Stimulated activated CD4-positive, alpha-beta T cell treated with anti-CD3 and anti-CD28 coated beads, Interleukin-15, amount 100 ng/mL, for 48 hours (primary cell): ENCODE results near the gene ADGRE1.
"Not testable (repeated sequence)": the region's sequence is repeated elsewhere in the genome, so short reads cannot be mapped to it uniquely, and the experiment has no call there.

Source experiments
- DNase-seq, 2 donors: peaks; one replicate each; pipeline ENCODE4 v3.0.0-alpha.2; 2020; ENCODE audit warnings: low read depth in 2 of 2

ADGRE1 gene

DNA sequence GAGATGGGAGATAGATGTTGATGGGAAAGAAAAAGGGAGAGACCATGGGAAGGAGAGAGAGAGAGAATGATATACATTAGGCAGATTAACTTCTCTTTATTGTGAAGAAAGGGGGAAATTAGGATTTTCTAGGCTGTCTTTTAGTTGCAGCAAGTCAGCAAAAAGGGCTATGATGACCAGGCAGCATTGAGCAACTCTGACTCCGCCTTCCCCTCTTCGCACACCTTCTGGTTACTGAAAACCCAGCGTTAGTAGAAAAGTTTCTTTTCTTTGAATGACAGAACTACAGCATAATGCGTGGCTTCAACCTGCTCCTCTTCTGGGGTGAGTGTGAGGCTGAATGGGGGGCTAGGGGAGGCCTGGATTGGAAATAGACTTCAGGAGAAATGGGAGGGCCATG is at the start of gene ADGRE1:
TSS of gene ADGRE1 (plus strand) at position 264 of the 400 bp plus-strand sequence. CDS start at position 294, 30 bp downstream.
- DNase-seq: peak in 1 of 2 donors; percentile 30

DNA sequence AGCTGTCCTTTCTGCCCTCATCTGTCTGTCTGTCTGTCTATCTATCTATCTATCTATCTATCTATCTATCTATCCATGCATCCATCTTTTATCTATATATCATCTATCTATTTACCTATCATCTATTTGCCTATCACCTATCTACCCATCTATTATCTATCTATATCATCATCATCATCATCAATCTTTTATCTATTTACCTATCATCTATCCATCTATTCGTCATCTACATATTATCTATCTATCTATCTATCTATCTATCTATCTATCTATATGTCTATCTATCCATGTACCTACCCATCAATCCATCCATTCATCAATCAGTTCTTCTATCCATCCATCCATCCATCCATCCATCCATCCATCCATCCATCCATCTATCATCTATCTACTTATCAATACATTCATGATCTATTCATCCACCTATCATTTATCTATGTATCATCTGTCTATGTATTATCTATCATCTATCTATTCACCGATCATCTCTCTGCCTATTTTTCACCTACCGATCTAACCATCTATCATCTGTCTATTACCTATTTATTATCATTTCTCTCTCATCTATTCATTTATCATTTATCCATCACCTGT is 49.2 kb upstream of the ADGRE1 start:
- DNase-seq: no peak

DNA sequence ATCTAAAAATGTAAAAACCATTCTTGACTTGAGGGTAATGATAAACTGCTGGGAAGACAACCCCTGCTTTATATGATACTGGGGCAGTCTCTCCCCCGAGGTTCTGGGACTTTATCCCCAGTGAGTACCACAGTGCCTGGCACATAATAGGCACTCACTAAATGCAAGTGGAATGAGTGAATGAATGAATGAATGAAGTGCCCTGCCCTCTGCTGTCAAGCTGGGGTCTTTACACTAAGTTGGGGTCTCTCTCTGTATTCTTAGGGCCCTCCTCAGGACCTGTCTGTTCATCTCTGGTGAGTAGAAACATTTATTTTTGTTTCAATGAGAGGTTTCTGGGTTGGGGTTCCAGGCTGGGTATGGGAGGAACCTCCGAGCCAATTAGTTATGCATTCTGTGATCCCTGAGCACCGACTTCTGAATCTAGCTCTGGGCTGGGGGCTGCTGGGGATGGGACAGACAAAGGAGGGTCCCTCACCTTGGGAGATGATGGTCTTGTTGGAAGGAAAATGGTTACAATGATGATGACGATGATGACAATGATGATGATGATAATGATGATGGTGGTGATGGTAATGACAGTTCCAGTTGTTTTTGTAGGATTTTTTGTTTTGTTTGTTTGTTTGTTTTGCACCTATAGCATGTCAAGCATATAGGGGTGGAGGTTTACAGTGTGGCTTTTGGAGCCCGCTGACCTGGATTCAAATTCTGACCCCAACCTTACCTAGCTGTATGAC is 44.3 kb upstream of the ADGRE1 start:
- DNase-seq: no peak

- no peak for DNase-seq
Observed at GRCh38 chr19:6847828-6848200, 39.6 kb upstream of the ADGRE1 start.

DNA sequence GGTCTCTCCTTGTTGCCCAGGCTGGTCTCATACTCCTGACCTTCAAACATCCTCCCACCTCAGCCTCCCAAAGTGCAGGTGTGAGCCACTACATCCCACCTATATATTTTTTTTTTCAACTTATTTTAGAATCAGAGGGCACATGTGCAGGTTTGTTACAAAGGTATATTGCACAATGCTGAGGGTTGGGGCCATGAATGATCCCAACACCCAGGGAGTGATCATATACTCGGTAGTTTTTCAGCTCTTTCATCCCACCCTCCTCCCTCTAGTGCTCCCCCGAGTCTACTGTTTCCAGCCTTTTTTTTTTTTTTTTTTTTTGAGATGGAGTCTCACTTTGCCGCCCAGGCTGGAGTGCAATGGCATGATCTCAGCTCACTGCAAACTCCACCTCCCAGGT is 38.4 kb upstream of the ADGRE1 start:
- no peak for DNase-seq

DNA sequence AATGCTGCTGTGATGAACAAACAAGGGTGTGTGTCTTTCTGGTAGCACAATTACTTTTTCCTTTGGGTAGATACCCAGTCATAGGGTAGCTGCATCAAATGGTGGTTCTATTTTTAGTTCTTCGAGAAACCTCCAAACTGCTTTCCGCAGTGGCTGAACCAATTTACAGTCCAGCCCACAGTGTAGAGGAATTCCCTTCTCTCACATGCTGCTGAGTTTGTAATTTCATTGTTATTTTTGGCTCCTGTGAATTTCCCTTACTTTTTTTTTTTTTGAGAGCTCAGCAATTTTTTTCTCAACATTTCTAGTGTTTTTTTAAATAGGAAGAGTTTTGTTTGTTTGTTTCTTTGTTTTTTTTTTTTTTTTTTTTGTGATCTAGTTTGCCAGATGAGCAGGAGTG is 37.5 kb upstream of the ADGRE1 start:
- no peak for DNase-seq

- DNase-seq: no peak
Observed at GRCh38 chr19:6851359-6851758, 36.0 kb upstream of the ADGRE1 start.

- DNase-seq: no peak
Observed at GRCh38 chr19:6852001-6852400, 35.4 kb upstream of the ADGRE1 start.

DNA sequence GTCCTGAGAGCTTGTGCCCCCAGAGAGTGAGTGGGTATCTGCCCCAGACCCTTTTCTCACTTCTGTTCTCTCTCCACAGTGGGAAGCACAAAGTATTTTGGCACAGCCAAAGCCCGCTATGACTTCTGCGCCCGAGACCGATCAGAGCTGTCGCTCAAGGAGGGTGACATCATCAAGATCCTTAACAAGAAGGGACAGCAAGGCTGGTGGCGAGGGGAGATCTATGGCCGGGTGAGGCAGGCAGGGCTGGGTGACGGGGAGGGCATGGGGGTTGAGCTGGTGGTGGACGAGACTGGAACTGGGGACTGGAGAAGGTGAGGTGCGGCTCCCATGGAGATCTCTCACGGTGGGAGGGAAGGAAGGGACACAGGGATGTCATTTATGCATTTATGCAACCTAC is 33.5 kb upstream of the ADGRE1 start:
- no peak for DNase-seq

DNA sequence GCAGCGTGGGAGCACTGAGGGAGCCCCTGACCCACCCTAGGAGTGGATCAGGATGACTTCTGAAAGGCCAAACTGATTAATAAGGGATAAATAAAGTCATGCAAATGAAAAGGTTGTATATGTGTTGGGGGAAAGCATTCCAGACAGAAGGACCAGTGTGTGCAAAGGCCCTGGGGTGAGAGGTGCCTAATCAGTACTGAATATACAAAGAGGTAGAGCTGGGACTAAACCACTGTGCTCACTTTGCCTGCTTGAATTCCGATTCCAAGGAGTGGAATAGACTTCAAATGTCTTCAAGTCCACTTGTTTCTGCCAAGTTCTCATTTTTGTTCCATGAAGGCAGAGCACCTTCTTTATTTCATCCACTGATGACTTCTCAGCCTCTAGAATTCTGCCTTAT is 32.6 kb upstream of the ADGRE1 start:
- DNase-seq: no peak

- no peak for DNase-seq
Observed at GRCh38 chr19:6856749-6857372, 30.5 kb upstream of the ADGRE1 start.

DNA sequence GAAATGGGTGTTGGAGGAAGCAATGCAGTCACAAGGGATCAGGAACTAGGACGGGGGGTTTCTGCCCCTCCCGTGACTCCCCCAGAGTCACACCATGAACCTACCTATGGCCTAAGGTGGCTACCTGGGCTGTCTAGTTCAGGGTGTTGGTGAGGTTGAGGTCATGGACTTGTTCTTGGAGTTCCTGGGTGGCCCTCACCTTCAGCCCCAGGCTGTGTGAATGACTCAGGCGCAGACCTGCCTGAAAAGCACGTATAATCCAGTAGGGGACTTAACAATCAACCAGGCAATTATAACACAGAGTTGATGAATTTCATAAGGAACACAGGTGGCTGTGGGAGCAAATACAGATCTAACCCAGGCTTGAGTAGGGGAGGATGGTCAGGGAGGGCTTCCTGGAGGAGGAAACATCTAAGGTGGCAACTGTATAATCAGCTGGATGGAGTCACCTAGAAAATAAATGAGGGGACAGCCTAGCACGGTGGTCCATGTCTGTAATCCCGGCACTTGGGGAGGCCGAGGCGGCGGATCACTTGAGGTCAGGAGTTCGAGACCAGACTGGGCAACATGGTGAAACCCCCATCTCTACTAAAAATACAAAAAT is 25.6 kb upstream of the ADGRE1 start:
- no peak for DNase-seq

DNA sequence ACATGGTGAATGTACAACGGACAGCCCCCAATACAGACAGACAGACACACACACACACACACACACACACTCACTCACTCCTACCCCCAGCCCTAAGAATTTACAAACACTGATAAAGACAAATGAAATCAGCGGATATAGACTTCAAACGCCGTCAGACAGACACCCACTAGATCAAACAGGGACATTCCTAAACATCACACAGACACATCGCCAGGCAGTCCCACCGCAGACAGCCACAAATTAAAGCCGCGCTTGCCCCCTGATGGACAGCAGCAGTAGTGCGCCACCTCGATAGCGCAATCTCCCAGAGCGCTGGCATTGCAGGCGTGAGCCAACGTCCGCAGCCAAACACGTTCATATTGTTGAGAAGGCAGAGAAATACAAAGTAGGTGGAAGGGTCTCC is 24.7 kb upstream of the ADGRE1 start:
- DNase-seq: peak; percentile 85 to 86

- DNase-seq: no peak
Observed at GRCh38 chr19:6864325-6864940, 22.9 kb upstream of the ADGRE1 start.

- no peak for DNase-seq
Observed at GRCh38 chr19:6865849-6866248, 21.5 kb upstream of the ADGRE1 start.

DNA sequence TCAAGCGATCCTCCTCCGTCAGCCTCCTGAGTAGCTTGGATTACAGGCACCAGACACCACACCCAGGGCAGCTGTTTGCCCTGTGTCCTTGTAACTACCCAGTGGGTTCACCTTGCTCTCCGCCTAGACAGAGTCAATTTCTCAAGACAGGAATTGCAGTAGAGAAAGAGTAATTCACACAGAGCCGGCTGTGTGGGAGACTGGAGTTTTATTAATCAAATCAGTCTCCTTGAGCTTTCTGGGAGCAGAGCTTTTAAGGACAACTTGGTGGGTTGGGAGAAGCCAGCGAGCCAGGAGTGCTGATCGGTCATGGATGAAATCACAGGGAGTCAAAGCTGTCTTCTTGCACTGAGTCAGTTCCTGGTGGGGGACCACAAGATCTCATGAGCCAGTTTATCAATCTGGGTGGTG is 20.6 kb upstream of the ADGRE1 start:
- no peak for DNase-seq

DNA sequence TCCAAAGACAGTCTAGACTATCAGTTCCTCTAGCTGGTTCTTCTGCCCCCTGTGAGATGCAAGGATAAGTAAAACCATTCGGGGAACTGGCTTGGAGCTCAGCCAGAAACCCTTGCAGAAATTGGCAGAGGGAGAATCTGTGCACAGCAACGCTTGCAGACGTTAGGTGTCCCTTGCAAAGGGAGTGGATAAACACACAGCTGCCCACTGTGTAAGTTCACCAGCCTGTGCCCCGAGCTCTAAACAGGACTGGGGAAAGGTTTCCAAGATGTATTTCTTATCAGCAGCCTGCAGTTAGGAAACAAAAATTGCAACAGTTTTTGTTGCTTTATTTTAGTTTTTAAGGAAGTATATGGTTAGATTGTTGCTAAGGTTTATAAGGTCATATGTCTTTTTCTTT is 19.0 kb upstream of the ADGRE1 start:
- no peak for DNase-seq

DNA sequence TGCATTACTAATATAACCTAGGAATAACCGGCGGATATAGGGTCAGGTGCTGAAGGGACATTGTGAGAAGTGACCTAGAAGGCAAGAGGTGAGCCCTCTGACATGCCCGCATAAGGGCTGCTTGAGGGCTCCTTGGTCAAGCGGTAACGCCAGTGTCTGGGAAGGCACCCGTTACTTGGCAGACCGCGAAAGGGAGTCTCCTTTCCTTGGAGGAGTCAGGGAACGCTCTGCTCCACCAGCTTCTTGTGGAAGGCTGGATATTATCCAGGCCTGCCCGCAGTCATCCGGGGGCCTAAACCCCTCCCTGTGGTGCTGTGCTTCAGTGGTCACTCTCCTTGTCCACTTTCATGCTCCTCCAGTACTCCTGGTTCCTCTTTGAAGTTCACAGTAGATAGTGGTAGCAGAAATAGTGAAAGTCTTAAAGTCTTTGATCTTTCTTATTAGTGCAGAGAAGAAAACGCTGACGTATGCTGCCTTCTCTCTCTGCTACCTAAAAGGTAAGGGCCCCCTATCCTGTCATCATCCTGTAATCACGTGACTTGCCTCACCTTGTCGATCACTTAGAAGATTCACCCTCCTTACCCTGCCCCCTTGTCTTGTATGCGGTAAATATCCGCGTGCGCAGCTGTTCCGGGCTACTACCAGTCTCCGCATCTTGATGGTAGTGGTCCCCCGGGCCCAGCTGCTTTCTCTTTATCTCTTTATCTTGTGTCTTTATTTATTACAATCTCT is 18.1 kb upstream of the ADGRE1 start:
- DNase-seq: not testable (repeated sequence)

- no peak for DNase-seq
Observed at GRCh38 chr19:6873708-6874431, 13.5 kb upstream of the ADGRE1 start.

DNA sequence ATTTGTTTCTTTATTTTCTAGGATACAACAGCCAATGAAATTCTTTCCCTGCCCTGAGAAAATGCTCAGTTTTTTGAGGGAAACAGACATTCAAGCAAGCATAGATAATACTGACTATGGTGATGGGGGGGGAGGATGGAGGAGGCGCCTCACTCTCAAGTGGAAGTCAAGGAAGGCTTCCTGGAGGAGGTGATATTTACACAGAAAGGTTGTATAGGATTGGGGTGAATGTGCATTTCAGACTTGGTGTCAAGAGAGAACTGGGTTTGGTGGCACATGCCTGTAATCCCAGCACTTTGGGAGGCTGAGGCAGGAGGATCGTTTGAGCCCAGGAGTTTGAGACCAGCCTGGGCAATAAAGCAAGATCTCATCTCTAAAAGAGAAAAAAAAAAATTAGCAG is 12.2 kb upstream of the ADGRE1 start:
- no peak for DNase-seq

DNA sequence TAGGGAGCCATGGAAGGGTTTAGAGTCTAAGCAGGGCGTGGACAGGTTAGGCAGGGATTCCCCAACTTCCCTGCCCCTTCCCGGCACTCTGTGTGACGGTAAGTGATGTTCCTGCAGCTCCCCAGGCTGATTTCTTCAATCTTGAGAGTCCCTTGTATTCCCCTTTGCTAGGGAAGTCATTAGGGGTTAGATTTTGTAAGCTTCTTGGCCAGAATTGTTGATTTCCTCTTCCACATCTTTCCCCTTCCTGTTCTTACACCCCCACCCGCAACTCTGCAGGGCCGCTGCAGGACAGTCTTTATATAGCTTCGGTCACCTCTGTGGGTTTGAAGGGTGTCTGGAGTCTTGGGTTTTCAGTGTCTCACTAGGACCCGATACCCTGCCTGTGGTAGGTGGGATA is 10.6 kb upstream of the ADGRE1 start:
- no peak for DNase-seq
